Gastrocnemius medialis (tissue), 4 donors: ENCODE data around the gene CPLANE1. TPM values are rescaled to one million over a fixed set of nuclear protein-coding genes. Genes with fewer than 3 reads are reported as not detected.
"Not testable (repeated sequence)": the region's sequence is repeated elsewhere in the genome, so short reads cannot be mapped to it uniquely, and the experiment has no call there.

Source experiments
- ATAC-seq, 2 donors: fragments of 150-250 bp; one replicate each; pipeline ENCODE4 v1.9.1; 2016
- DNase-seq, 2 donors: peaks; one replicate each; pipeline ENCODE4 v3.0.0-alpha.2; 2019
- H3K27ac ChIP-seq, 4 donors: fragments of 200-600 bp; sonication (generic); 1 replicate in 1 of 4; 2 replicates in 3 of 4; pipeline ENCODE4 v1.5.1; 2016 to 2018; ENCODE audit warnings: mild to moderate bottlenecking in 2 of 4, moderate library complexity in 1 of 4
- H3K27me3 ChIP-seq, 3 donors: fragments of 200-600 bp; sonication (generic) in 2 of 3; 1 replicate in 1 of 3; 2 replicates in 2 of 3; pipeline versions ENCODE4 v1.5.1 to v1.6.0; 2016 to 2019; ENCODE audit warnings: mild to moderate bottlenecking in 1 of 3, moderate library complexity in 1 of 3
- H3K36me3 ChIP-seq, 2 donors: fragments of 200-600 bp; sonication (generic) in 1 of 2; one replicate each; pipeline ENCODE4 v1.5.1; 2017 to 2018
- H3K4me1 ChIP-seq, 2 donors: fragments of 200-600 bp; sonication (generic) in 1 of 2; one replicate each; pipeline ENCODE4 v1.5.1; 2016 to 2017; ENCODE audit warnings: mild to moderate bottlenecking in 2 of 2
- H3K4me3 ChIP-seq, 4 donors: fragments of 200-600 bp; sonication (generic) in 3 of 4; 1 replicate in 1 of 4; 2 replicates in 3 of 4; pipeline ENCODE4 v1.5.1; 2016 to 2019; ENCODE audit warnings: mild to moderate bottlenecking in 2 of 4
- H3K9me3 ChIP-seq, 3 donors: fragments of 200-600 bp; sonication (generic) in 2 of 3; 1 replicate in 1 of 3; 2 replicates in 2 of 3; pipeline ENCODE4 v1.5.1; 2016 to 2019
- CTCF ChIP-seq, 5 experiments: fragments of 450-650 bp in 3 of 5; fragments of 200-600 bp in 2 of 5; sonication (generic) in 2 of 5; IDR thresholded peaks in 4 of 5; conservative IDR thresholded peaks in 1 of 5; 1 replicate in 4 of 5; 2 replicates in 1 of 5; pipeline ENCODE4 v1.5.1; 2016 to 2019; ENCODE audit warnings: antibody characterized with exemption in 5 of 5, mild to moderate bottlenecking in 3 of 5, moderate library complexity in 3 of 5
- POLR2A ChIP-seq, 2 donors: fragments of 450-650 bp; IDR thresholded peaks; one replicate each; pipeline ENCODE4 v1.6.1; 2017; ENCODE audit warnings: antibody characterized with exemption in 2 of 2, mild to moderate bottlenecking in 2 of 2, moderate library complexity in 2 of 2
- in situ Hi-C, 4 donors: fragments of 200-750 bp; cut with MboI; loops; one replicate each; pipeline versions ENCODE4 v1.15.0 to v1.8.0; 2017; ENCODE audit warnings: low sequenced_read_pairs in 4 of 4
- intact Hi-C: fragments of 100-400 bp; cut with DNase I; formaldehyde crosslinking; loops from one replicate; pipeline ENCODE4 v1.15.1; 2023; ENCODE audit warnings: low total_unique reads
- total RNA-seq, 4 donors: library from RNA; depleted of rRNA; stranded (reverse); fragments of >200 nt; gene quantifications; one replicate each; pipeline versions ENCODE4 v1.1.0 to v1.2.3, GENCODE V29; 2016

The CPLANE1 gene
- total RNA-seq, 4 donors from 2014 or later = 5.3 to 12.5 (median 8.1) TPM

DNA sequence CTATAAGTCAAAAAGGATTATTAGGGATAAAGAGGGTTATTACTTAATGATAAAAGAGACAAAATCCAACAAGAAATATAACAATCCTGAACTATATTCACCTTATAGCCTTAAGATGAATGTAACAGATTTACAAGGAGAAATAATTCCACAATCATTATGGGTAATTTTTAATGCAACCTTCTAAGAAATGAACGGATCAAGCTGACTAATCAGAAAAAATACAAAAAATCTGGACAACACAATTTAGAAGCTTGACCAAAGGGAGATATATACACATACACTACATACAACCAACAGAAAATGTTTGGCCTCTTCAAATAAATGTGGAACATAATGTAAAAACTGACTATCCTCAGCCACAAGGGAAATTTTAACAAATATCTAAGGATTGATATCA, 102.3 kb downstream of the CPLANE1 start:
- Histone ChIP-seq H3K9me3 (no peaks in the 10 kb centered on the region), H3K4me1 (no peaks in the 10 kb centered on the region), H3K27ac (no peak overlapping the region), H3K36me3 (peaks cover 0 to 31% of the 10 kb centered on the region in 2 donors), H3K27me3 (no peaks in the 10 kb centered on the region), H3K4me3 (no peak overlapping the region)
- TF ChIP-seq CTCF (IDR thresholded peaks at IDR 0.05 in 4 of 5, conservative IDR thresholded peaks at IDR 0.05 in 1 of 5) = no peak
- in situ Hi-C loops = no loop called here
- intact Hi-C loops = no loop called here
- DNase-seq (no peak), ATAC-seq (no peak)

GRCh38 chr5:37136694-37137093, 112.5 kb downstream of the CPLANE1 start:
- ATAC-seq (no peak), DNase-seq (no peak)
- in situ Hi-C loops = no loop called here
- Histone ChIP-seq H3K4me1 (no peaks in the 10 kb centered on the region), H3K36me3 (peaks cover 0 to 41% of the 10 kb centered on the region in 2 donors), H3K27me3 (no peaks in the 10 kb centered on the region), H3K4me3 (no peak overlapping the region), H3K27ac (no peak overlapping the region), H3K9me3 (no peaks in the 10 kb centered on the region)
- intact Hi-C loops = no loop called here
- no peak for TF ChIP-seq CTCF (IDR thresholded peaks at IDR 0.05 in 4 of 5, conservative IDR thresholded peaks at IDR 0.05 in 1 of 5)
- no peak for TF ChIP-seq POLR2A (IDR thresholded peaks at IDR 0.05)

DNA sequence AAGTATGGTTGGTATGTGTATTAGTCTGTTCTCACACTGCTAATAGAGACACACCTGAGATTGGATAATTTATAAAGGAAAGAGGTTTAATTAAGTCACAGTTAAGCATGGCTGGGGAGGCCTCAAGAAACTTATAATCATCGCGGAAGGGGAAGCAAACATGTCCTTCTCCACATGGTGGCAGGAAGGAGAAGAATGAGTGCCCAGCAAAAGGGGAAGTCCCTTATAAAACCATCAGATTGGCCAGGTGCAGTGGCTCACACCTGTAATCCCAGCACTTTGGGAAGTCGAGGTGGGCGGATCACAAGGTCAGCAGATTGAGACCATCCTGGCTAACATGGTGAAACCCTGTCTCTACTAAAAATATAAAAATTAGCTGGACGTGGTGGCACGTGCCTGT, 113.9 kb downstream of the CPLANE1 start:
- in situ Hi-C loops, H3K27me3 ChIP-seq, intact Hi-C loops, H3K4me3 ChIP-seq, H3K27ac ChIP-seq, DNase-seq, H3K4me1 ChIP-seq, ATAC-seq, H3K9me3 ChIP-seq: not testable (repeated sequence)
- peaks cover 0 to 33% of the 10 kb centered on the region in 2 donors for H3K36me3 ChIP-seq

DNA sequence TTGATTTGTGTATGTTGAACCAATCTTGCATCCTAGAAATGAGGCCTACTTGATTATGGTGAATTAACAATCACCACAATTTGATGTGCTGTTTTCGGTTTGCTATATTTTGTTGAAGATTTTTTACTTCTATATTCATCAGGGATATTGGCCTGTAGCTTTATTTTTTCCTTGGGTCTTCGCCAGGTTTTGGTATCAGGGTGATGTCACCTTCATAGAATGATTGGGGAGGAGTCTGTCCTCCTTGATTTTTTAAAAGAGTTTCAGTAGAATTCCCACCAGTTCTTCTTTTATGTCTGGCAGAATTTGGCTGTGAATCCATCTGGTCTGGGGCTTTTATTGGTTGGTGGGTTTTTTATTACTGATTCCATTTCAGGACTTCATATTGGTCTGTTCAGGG, 115.2 kb downstream of the CPLANE1 start:
- intact Hi-C loops = no loop called here
- in situ Hi-C loops = no loop called here
- Histone ChIP-seq H3K27me3 (no peaks in the 10 kb centered on the region), H3K27ac (no peak overlapping the region), H3K9me3 (no peaks in the 10 kb centered on the region), H3K4me1 (no peaks in the 10 kb centered on the region), H3K4me3 (no peak overlapping the region), H3K36me3 (peaks cover 0 to 31% of the 10 kb centered on the region in 2 donors)
- DNase-seq (no peak), ATAC-seq (no peak)
- no peak for TF ChIP-seq CTCF (IDR thresholded peaks at IDR 0.05 in 4 of 5, conservative IDR thresholded peaks at IDR 0.05 in 1 of 5)
- TF ChIP-seq POLR2A (IDR thresholded peaks at IDR 0.05) = no peak

DNA sequence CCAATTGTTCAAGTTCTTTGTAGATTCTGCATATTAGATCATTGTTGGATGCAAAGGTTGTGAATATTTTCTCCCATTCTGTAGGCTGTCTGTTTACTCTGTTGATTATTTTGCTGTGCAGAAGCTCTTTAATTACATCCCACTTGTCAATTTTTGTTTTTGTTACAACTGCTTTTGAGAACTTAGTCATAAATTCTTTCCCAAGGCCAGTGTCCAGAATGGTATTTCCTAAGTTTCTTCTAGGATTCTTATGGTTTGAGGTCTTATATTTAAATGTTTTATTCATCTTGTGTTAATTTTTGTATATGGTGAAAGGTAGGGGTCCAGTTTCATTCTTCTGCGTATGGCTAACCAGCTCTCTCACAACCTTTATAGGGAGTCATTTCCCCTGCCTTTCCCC, 116.5 kb downstream of the CPLANE1 start:
- TF ChIP-seq POLR2A (IDR thresholded peaks at IDR 0.05) (no peak), CTCF (IDR thresholded peaks at IDR 0.05 in 4 of 5, conservative IDR thresholded peaks at IDR 0.05 in 1 of 5) (no peak)
- DNase-seq = no peak
- Histone ChIP-seq H3K27ac (no peak overlapping the region), H3K27me3 (no peaks in the 10 kb centered on the region), H3K36me3 (peaks cover 0 to 21% of the 10 kb centered on the region in 2 donors), H3K4me3 (no peak overlapping the region), H3K9me3 (no peaks in the 10 kb centered on the region), H3K4me1 (no peaks in the 10 kb centered on the region)
- no peak for ATAC-seq
- intact Hi-C loops (no loop called here), in situ Hi-C loops (no loop called here)
